GM12878 (cell line): ENCODE measurements around the gene PKHD1. TPM values are rescaled to one million over a fixed set of nuclear protein-coding genes. Genes with fewer than 3 reads are reported as not detected.

Experiments used
- ATAC-seq: fragments of 200-7000 bp; cut with Tn5 transposase; 3 replicates; pipeline ENCODE4 v1.9.1; 2020; ENCODE audit warnings: mild to moderate bottlenecking, moderate library complexity
- BruUV-seq: library from RNA; stranded (reverse); fragments of 400-500 nt; replicated peaks from 2 replicates; lab custom pipeline; 2021; lab: Mats Ljungman, UMichigan
- CTCF ChIA-PET: fragments of 300-600 bp; sonication (Branson Sonifier 250); formaldehyde crosslinking; extraction: SDS; loops from one replicate; lab custom pipeline; 2021; ENCODE audit warnings: inconsistent platforms; lab: Yijun Ruan, JAX
- POLR2A ChIA-PET: fragments of 350-600 bp; formaldehyde crosslinking; extraction: SDS; loops from one replicate; lab custom pipeline; 2021; ENCODE audit warnings: inconsistent platforms; lab: Charles Lee
- RAD21 ChIA-PET: fragments of 300-600 bp; sonication (Branson Sonifier 250); formaldehyde crosslinking; loops from one replicate; lab custom pipeline; 2023; ENCODE audit warnings: antibody characterized with exemption; ENCODE audit not compliant: unreplicated experiment; lab: Charles Lee
- SMC1A ChIA-PET: fragments of 300-600 bp; sonication (Branson Sonifier 250); formaldehyde crosslinking; loops from one replicate; lab custom pipeline; 2023; ENCODE audit not compliant: unreplicated experiment, uncharacterized antibody; lab: Charles Lee
- DNase-seq: peaks from one replicate; pipeline ENCODE4 v3.0.0-alpha.2; 2011; ENCODE audit warnings: low read depth, low spot score
- FAIRE-seq: peaks from 3 replicates; lab custom pipeline; 2011; peaks lifted over from hg19 to GRCh38; lab: Jason Lieb, UNC
- H2AFZ ChIP-seq: 2 replicates; pipeline ENCODE4 v1.6.0; 2011; ENCODE audit warnings: low read depth, low read length, control low read depth; ENCODE audit not compliant: control insufficient read depth
- H3K27ac ChIP-seq: 2 replicates; pipeline ENCODE4 v1.5.1; 2011; ENCODE audit warnings: control low read depth; ENCODE audit not compliant: control insufficient read depth, insufficient read depth
- H3K27me3 ChIP-seq, 2 experiments: replicated peaks in 1 of 2; 2 replicates each; pipeline versions ENCODE4 v1.6.0 to v1.6.1; 2011; ENCODE audit warnings: low read length in 1 of 2; ENCODE audit not compliant: control insufficient read depth in 2 of 2, insufficient read depth in 2 of 2
- H3K36me3 ChIP-seq, 2 experiments: 2 replicates each; pipeline ENCODE4 v1.5.1; 2011; ENCODE audit warnings: low read length in 1 of 2; ENCODE audit not compliant: control insufficient read depth in 2 of 2, insufficient read depth in 2 of 2
- H3K4me1 ChIP-seq: 2 replicates; pipeline ENCODE4 v1.6.1; 2011; ENCODE audit warnings: mild to moderate bottlenecking, low read length, moderate library complexity, mixed read lengths; ENCODE audit not compliant: control insufficient read depth, insufficient read depth
- H3K4me2 ChIP-seq: 2 replicates; pipeline ENCODE4 v1.6.0; 2011; ENCODE audit warnings: control low read depth; ENCODE audit not compliant: control insufficient read depth, insufficient read depth
- H3K4me3 ChIP-seq: fragments of 200-600 bp; sonication (generic); 2 replicates; pipeline ENCODE4 v1.5.1; 2016
- H3K79me2 ChIP-seq: 2 replicates; pipeline ENCODE4 v1.6.0; 2011; ENCODE audit warnings: low read length; ENCODE audit not compliant: control insufficient read depth, insufficient read depth
- H3K9ac ChIP-seq: 2 replicates; pipeline ENCODE4 v1.8.0; 2011; ENCODE audit warnings: low read length, control low read depth, mixed read lengths; ENCODE audit not compliant: control insufficient read depth, insufficient read depth
- H3K9me3 ChIP-seq: replicated peaks from 3 replicates; pipeline ENCODE4 v1.5.1; 2011; ENCODE audit warnings: mild to moderate bottlenecking, low read length; ENCODE audit not compliant: control insufficient read depth, insufficient read depth
- H4K20me1 ChIP-seq: 2 replicates; pipeline ENCODE4 v1.6.0; 2011; ENCODE audit not compliant: control insufficient read depth, insufficient read depth
- BRCA1 ChIP-seq: IDR thresholded peaks from 2 replicates; pipeline ENCODE4 v1.6.1; 2011; ENCODE audit warnings: low read depth, low read length, improper control_type of control experiment
- CBX3 ChIP-seq: fragments of 200-600 bp; sonication (generic); IDR thresholded peaks from 2 replicates; pipeline ENCODE4 v1.6.1; 2016; ENCODE audit warnings: low read depth, borderline replicate concordance
- CBX5 ChIP-seq: sonication (generic); IDR thresholded peaks from 2 replicates; pipeline ENCODE4 v1.6.1; 2016; ENCODE audit warnings: low read depth, moderate library complexity, mild to moderate bottlenecking, inconsistent platforms
- CHD2 ChIP-seq: IDR thresholded peaks from 2 replicates; pipeline ENCODE4 v1.6.1; 2011; ENCODE audit warnings: low read depth, low read length, improper control_type of control experiment, borderline replicate concordance
- FOXM1 ChIP-seq: IDR thresholded peaks from 2 replicates; pipeline ENCODE4 v1.6.1; 2012; ENCODE audit warnings: low read depth, mild to moderate bottlenecking, inconsistent platforms, low read length, moderate library complexity
- HCFC1 ChIP-seq: fragments of 150-350 bp; IDR thresholded peaks from 2 replicates; pipeline ENCODE4 v1.6.1; 2014; ENCODE audit warnings: low read length
- HDAC2 ChIP-seq: fragments of 200-600 bp; sonication (generic); IDR thresholded peaks from 2 replicates; pipeline ENCODE4 v1.6.1; 2017
- KLF5 ChIP-seq: fragments of 450-650 bp; IDR thresholded peaks from 2 replicates; pipeline ENCODE4 v1.6.1; 2014; ENCODE audit warnings: mild to moderate bottlenecking; ENCODE audit not compliant: partially characterized antibody
- NBN ChIP-seq: fragments of 450-650 bp; IDR thresholded peaks from 2 replicates; pipeline ENCODE4 v1.6.1; 2016
- POLR2AphosphoS5 ChIP-seq: IDR thresholded peaks from 2 replicates; pipeline ENCODE4 v1.6.1; 2011; ENCODE audit warnings: mild to moderate bottlenecking, low read length, inconsistent platforms
- RB1 ChIP-seq: fragments of 450-650 bp; formaldehyde crosslinking; IDR thresholded peaks from 2 replicates; pipeline ENCODE4 v1.6.1; 2017; ENCODE audit warnings: mild to moderate bottlenecking, borderline replicate concordance
- SPI1 ChIP-seq: IDR thresholded peaks from 2 replicates; pipeline ENCODE4 v1.6.1; 2011; ENCODE audit warnings: low read depth, mild to moderate bottlenecking, low read length, moderate library complexity, borderline replicate concordance; ENCODE audit not compliant: insufficient read depth
- SREBF2 ChIP-seq: IDR thresholded peaks from 2 replicates; pipeline ENCODE4 v1.6.1; 2012; ENCODE audit warnings: mild to moderate bottlenecking, low read length
- WRNIP1 ChIP-seq: IDR thresholded peaks from 2 replicates; pipeline ENCODE4 v1.6.1; 2011; ENCODE audit warnings: low read depth, low read length, improper control_type of control experiment, borderline replicate concordance
- YBX1 ChIP-seq: fragments of 450-650 bp; IDR thresholded peaks from 2 replicates; pipeline ENCODE4 v1.6.1; 2016; ENCODE audit warnings: antibody characterized with exemption
- ZNF384 ChIP-seq: IDR thresholded peaks from 2 replicates; pipeline ENCODE4 v1.6.1; 2012; ENCODE audit warnings: low read depth, mild to moderate bottlenecking, low read length, improper control_type of control experiment, borderline replicate concordance
- WGBS: methylation state at CpG from one replicate; pipeline ENCODE4 v1.1.6; 2016; ENCODE audit warnings: low lambda C conversion rate; ENCODE audit not compliant: insufficient replicate concordance, insufficient coverage; ENCODE audit errors: missing lambda C conversion rate; 5-methylcytosine and 5-hydroxymethylcytosine counted together
- in situ Hi-C: fragments of 300-500 bp; cut with MboI; formaldehyde crosslinking; loops from 9 replicates; pipeline ENCODE4 v1.14.3; 2018; ENCODE audit warnings: mixed read lengths
- intact Hi-C: fragments of 100-400 bp; cut with micrococcal nuclease; formaldehyde crosslinking; loops from one replicate; pipeline ENCODE4 v1.14.2; 2022; ENCODE audit not compliant: unreplicated experiment
- polyA plus RNA-seq, 11 experiments: library from polyadenylated mRNA; depleted of rRNA in 4 of 11; unstranded in 6 of 11; stranded (reverse) in 5 of 11; fragments of >200 nt; fragmentation: Nextera tagmentation in 4 of 11; fragmentation: Illumina TruSeq in 1 of 11; extraction: Ambion mirVana in 4 of 11; extraction: Trizol in 1 of 11; gene quantifications; 1 replicate in 1 of 11; 2 replicates in 10 of 11; pipeline versions ENCODE4 v1.2.1 to v1.2.3, GENCODE V29; 2011 to 2016; ENCODE audit warnings: inconsistent platforms in 2 of 11, missing spikeins in 2 of 11, low read depth in 1 of 11
- total RNA-seq, 4 experiments: library from RNA; depleted of rRNA in 3 of 4; stranded (reverse); fragments of >200 nt in 3 of 4; fragmentation: Illumina TruSeq in 1 of 4; extraction: Trizol in 1 of 4; gene quantifications; 2 replicates each; pipeline versions ENCODE4 v1.2.1 to v1.2.3, GENCODE V29; 2013 to 2021
- TF ChIP-seq, protein P1 (sequence below): fragments of 450-650 bp; IDR thresholded peaks from 2 replicates; pipeline ENCODE4 v1.6.1; 2017; ENCODE audit warnings: mild to moderate bottlenecking, low read depth, inconsistent platforms; ENCODE audit not compliant: poor library complexity, severe bottlenecking

The PKHD1 gene
- total and polyA plus RNA-seq, 10 of the 15 experiments (the other 5 are each of a cell fraction or from before 2014, with no cell fraction given), result under 0.01 to 0.90 (median 0.02) TPM; not detected in 1

DNA sequence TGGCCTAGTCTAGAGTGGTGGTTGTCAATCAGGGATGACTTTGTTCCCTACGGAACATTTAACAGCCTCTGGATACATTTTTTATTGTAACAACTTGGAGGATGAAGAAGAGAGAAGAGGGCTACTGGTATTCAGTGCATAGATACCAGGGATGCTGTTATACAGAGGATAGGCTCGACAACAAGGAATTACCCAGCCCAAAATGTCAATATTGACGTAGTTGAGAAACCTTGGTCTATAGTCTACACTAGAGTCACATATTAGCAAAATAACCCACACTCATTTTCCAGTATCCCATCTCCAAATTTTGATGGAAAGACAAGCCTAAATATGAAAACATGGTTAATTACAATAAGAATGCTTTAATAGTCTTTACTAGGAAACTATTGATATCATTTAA lies 195.1 kb downstream of the PKHD1 start:
- RAD21 ChIA-PET, result interaction anchor here (1.1 kb wide), 1 partner anchor 38 kb away, joined by 4 read pairs; no protein-coding TSS in a partner anchor

DNA sequence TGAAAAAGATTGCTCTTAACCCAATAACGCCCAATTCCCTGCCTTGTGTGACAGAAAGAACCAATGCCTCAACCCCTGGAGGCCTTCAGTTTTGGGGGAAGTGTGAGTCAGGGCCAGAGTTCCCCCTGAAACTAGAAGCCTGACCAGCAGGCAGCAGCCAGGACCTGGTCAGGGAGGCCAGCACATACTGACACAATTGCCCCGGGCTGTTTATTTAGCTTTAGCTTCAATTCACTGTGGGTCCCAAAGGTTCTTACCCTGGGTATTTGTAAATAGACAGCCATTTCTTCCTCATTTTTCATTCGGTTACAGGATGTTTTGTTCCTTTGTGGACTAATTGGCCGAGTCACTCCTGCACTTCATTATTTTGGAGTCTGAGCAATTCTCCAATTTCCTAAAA lies 195.6 kb downstream of the PKHD1 start:
- DNase-seq (no peak), ATAC-seq (peak; percentile 59), FAIRE-seq (no peak)
- H2AFZ ChIP-seq, result no peak overlapping the region
- POLR2A ChIA-PET, result no interaction called here
- no peak overlapping the region for H3K9ac ChIP-seq
- H3K27ac ChIP-seq, result no peak overlapping the region
- no TSS peak for BruUV-seq
- H4K20me1 ChIP-seq, result no peaks in the 10 kb centered on the region
- H3K36me3 ChIP-seq, result no peaks in the 10 kb centered on the region
- no peak overlapping the region for H3K4me2 ChIP-seq
- CTCF ChIA-PET, result no interaction called here
- H3K79me2 ChIP-seq, result no peaks in the 10 kb centered on the region
- intact Hi-C loops (no loop called here), in situ Hi-C loops (no loop called here)
- H3K4me1 ChIP-seq, result no peaks in the 10 kb centered on the region
- H3K9me3 ChIP-seq, result no peaks in the 10 kb centered on the region
- RAD21 ChIA-PET, result no interaction called here
- no peaks in the 10 kb centered on the region for H3K27me3 ChIP-seq
- no peak overlapping the region for H3K4me3 ChIP-seq
- 20% methylated on average over 4 of the region's 4 CpGs for WGBS
- SMC1A ChIA-PET, result interaction anchor here (2.7 to 3.8 kb wide), 2 partner anchors 11 to 38 kb away, joined by 12 to 18 read pairs; no protein-coding TSS in a partner anchor
- no peak for TF ChIP-seq SPI1
- TF ChIP-seq YBX1, result no peak
- TF ChIP-seq KLF5, result no peak
- no peak for TF ChIP-seq CBX3
- TF ChIP-seq, protein P1, sequence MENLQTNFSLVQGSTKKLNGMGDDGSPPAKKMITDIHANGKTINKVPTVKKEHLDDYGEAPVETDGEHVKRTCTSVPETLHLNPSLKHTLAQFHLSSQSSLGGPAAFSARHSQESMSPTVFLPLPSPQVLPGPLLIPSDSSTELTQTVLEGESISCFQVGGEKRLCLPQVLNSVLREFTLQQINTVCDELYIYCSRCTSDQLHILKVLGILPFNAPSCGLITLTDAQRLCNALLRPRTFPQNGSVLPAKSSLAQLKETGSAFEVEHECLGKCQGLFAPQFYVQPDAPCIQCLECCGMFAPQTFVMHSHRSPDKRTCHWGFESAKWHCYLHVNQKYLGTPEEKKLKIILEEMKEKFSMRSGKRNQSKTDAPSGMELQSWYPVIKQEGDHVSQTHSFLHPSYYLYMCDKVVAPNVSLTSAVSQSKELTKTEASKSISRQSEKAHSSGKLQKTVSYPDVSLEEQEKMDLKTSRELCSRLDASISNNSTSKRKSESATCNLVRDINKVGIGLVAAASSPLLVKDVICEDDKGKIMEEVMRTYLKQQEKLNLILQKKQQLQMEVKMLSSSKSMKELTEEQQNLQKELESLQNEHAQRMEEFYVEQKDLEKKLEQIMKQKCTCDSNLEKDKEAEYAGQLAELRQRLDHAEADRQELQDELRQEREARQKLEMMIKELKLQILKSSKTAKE, result no peak
- no peak for TF ChIP-seq RB1
- no peak for TF ChIP-seq HCFC1
- no peak for TF ChIP-seq NBN
- TF ChIP-seq HDAC2, result no peak
- TF ChIP-seq FOXM1, result no peak
- TF ChIP-seq SREBF2, result no peak
- no peak for TF ChIP-seq WRNIP1
- no peak for TF ChIP-seq ZNF384

More for the DNA sequence above, 195.1 kb downstream of the PKHD1 start:
- Histone ChIP-seq H3K79me2 (no peaks in the 10 kb centered on the region), H3K27ac (no peak overlapping the region), H3K4me1 (no peaks in the 10 kb centered on the region), H3K36me3 (no peaks in the 10 kb centered on the region), H2AFZ (no peak overlapping the region), H3K9ac (no peak overlapping the region), H3K27me3 (no peaks in the 10 kb centered on the region), H4K20me1 (no peaks in the 10 kb centered on the region), H3K4me3 (no peak overlapping the region), H3K9me3 (no peaks in the 10 kb centered on the region), H3K4me2 (no peak overlapping the region)
- intact Hi-C loops (no loop called here), in situ Hi-C loops (no loop called here)
- TF ChIP-seq CBX5 (no peak), CHD2 (no peak), BRCA1 (no peak), POLR2AphosphoS5 (no peak)
- BruUV-seq, result no TSS peak
- 17% methylated on average over 3 of the region's 3 CpGs for WGBS
- CTCF ChIA-PET, result no interaction called here
- POLR2A ChIA-PET, result no interaction called here
- FAIRE-seq (no peak), DNase-seq (no peak), ATAC-seq (no peak)
- SMC1A ChIA-PET, result interaction anchor here (1.2 to 3.8 kb wide), 2 partner anchors 9 to 37 kb away, joined by 5 to 18 read pairs; no protein-coding TSS in a partner anchor
